Bronchial epithelial cell (primary cell): ENCODE measurements around the gene DDX11. TPM values are rescaled to one million over a fixed set of nuclear protein-coding genes. Genes with fewer than 3 reads are reported as not detected.
"Not testable (repeated sequence)": the region's sequence is repeated elsewhere in the genome, so short reads cannot be mapped to it uniquely, and the experiment has no call there.

Source experiments
- DNase-seq: peaks from one replicate; pipeline ENCODE4 v3.0.0-alpha.2; 2010; ENCODE audit warnings: low read depth
- FAIRE-seq: peaks from 2 replicates; lab custom pipeline; 2011; peaks lifted over from hg19 to GRCh38; lab: Jason Lieb, UNC
- H3K27me3 ChIP-seq: 2 replicates; pipeline ENCODE4 v1.5.1; 2011; ENCODE audit warnings: low read length; ENCODE audit not compliant: control insufficient read depth, insufficient read depth
- H3K36me3 ChIP-seq: 2 replicates; pipeline ENCODE4 v1.5.1; 2011; ENCODE audit warnings: low read length; ENCODE audit not compliant: control insufficient read depth, insufficient read depth
- H3K4me3 ChIP-seq: 2 replicates; pipeline ENCODE4 v1.5.1; 2011; ENCODE audit warnings: mild to moderate bottlenecking, low read depth, low read length, control low read depth
- CTCF ChIP-seq: IDR thresholded peaks from 2 replicates; pipeline ENCODE4 v1.5.1; 2011; ENCODE audit warnings: mild to moderate bottlenecking, moderate library complexity, low read length, control low read depth, inconsistent platforms; ENCODE audit not compliant: insufficient read depth, severe bottlenecking
- total RNA-seq: library from RNA; depleted of rRNA; stranded (reverse); fragments of >200 nt; gene quantifications from 2 replicates; pipeline ENCODE4 v1.2.1, GENCODE V29; 2014

The DDX11 gene
- total RNA-seq, 1 donor from 2014 or later: 17.1 TPM

GRCh38 chr12:31037931-31038330 is 35.7 kb upstream of the DDX11 start:
- DNase-seq (peak; percentile 17), FAIRE-seq (no peak)
- Histone ChIP-seq H3K36me3 (no peaks in the 10 kb centered on the region), H3K27me3 (peaks cover 4% of the 10 kb centered on the region), H3K4me3 (no peak overlapping the region)
- TF ChIP-seq CTCF: no peak

- Histone ChIP-seq H3K27me3 (peaks cover 2% of the 10 kb centered on the region), H3K4me3 (no peak overlapping the region), H3K36me3 (no peaks in the 10 kb centered on the region)
- FAIRE-seq: no peak
- no peak for TF ChIP-seq CTCF
- DNase-seq: no peak
Observed at GRCh38 chr12:31041033-31041564, 32.6 kb upstream of the DDX11 start.

- not testable (repeated sequence) for DNase-seq, FAIRE-seq, H3K36me3 ChIP-seq, H3K4me3 ChIP-seq, H3K27me3 ChIP-seq
Observed at GRCh38 chr12:31050143-31050542, 23.5 kb upstream of the DDX11 start.

- H3K4me3 ChIP-seq, FAIRE-seq, H3K27me3 ChIP-seq, H3K36me3 ChIP-seq: not testable (repeated sequence)
- peak; percentile 55 for DNase-seq
Observed at GRCh38 chr12:31050548-31050947, 23.1 kb upstream of the DDX11 start.

- not testable (repeated sequence) for H3K36me3 ChIP-seq, FAIRE-seq, DNase-seq, H3K27me3 ChIP-seq, H3K4me3 ChIP-seq
Observed at GRCh38 chr12:31051692-31052091, 22.0 kb upstream of the DDX11 start.

GRCh38 chr12:31052121-31052520 is 21.5 kb upstream of the DDX11 start:
- not testable (repeated sequence) for H3K27me3 ChIP-seq, DNase-seq, H3K36me3 ChIP-seq, FAIRE-seq, H3K4me3 ChIP-seq

- peak; percentile 33 for DNase-seq
- not testable (repeated sequence) for FAIRE-seq, H3K36me3 ChIP-seq, H3K27me3 ChIP-seq, H3K4me3 ChIP-seq
Observed at GRCh38 chr12:31052666-31053439, 20.8 kb upstream of the DDX11 start.

- not testable (repeated sequence) for H3K27me3 ChIP-seq, H3K4me3 ChIP-seq, DNase-seq, H3K36me3 ChIP-seq, FAIRE-seq
- peak; percentile 10 for TF ChIP-seq CTCF
Observed at GRCh38 chr12:31053944-31054343, 19.7 kb upstream of the DDX11 start.
